ENCODE measurements around the gene GRXCR2.
"Not testable (repeated sequence)": the region's sequence is repeated elsewhere in the genome, so short reads cannot be mapped to it uniquely, and the experiment has no call there.

Gene GRXCR2

DNA sequence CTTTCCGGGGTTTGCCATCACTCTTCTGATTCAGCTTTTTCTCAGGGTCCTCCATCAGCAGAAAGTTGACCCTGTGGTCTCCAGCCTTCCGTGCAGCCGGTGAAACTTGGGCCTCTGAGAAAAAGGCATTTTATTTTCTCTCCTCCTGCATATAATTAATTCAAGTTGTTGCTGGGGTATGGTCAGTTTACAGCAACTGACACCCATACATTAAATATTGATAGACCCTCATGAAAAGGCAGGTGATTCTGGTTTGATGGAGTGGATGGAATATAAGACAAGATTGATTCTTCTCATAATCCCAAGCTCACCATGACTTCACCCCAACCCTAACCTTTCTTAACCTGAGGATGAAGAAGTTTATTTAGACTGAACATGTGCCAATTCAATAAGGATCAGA, at the start of gene GRXCR2:
Gene GRXCR2 (minus strand): TSS at position 101 of the 400 bp plus-strand sequence. CDS start 46 bp downstream, at position 55.
- no peak for DNase-seq

DNA sequence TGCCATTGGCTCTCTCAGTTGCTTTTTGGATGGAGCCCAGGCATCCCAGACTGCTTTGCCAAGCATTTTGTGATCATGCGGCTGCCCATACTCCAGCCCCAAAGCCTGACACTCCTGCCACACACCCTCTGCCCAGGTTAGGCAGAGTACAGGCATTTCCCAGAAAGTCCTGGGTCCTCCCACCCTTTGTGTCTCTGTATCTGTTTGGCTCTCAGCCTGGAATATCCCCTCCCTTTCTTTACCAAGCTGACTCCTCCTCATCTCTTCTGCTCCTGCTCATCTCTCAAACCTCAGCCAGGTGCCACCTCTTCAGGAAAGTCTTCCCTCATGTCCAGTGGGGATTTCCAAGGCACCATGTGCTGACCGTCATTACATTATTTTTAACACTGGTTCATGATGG, 49.2 kb upstream of the GRXCR2 start:
- DNase-seq: no peak

- no peak for DNase-seq
Observed at GRCh38 chr5:145921211-145921610, 48.4 kb upstream of the GRXCR2 start.

DNA sequence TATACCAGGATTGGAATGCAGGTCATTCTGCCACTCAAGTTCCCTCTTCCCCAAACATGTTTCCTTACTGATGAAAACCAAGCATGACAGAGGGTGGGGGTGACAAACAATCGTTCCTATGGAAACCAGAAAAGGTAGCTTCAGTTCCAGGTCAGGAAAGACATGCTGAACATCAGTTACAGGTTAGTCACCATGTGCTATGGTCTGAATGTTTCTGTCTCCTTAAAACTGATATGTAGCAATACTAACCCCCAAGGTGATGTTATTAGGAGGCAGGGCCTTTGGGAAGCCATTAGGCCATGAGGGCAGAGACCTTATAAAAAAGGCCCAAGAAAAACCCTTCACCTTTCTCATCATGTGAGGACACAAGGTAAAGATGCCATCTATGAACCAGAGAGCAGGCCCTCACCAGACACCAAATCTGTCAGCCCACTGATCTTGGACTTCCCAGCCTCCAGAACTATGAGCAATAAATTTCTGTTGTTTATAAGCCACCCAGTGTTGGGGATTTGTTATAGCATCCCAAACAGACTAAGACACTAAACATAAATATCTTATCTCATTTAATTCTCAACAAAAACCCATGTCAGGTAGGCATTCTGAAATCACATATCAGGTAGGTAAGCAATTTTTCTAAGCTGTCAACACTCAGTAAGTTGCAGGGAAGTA, 47.9 kb upstream of the GRXCR2 start:
- DNase-seq: no peak

DNA sequence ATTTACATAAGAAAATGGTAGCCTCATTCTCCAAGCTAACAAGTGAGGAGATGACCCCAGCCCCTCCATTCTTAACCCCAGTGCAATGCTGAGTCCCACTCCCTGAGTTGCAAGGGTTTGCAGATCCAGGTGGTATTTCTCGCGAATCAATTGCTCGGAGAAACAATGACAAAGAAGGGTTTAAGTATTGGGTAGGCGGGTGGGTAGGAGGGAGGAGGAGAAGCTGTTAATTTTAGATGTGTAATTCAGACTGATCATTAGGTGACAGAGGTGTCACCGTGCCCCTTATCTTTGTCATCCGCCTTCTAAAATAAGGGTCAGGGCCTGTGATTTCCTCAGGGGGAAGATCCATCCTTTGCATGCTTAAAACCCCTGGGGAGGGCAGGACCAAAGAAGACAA, 46.6 kb upstream of the GRXCR2 start:
- no peak for DNase-seq

GRCh38 chr5:145918397-145918796, 45.6 kb upstream of the GRXCR2 start:
- DNase-seq: no peak

DNA sequence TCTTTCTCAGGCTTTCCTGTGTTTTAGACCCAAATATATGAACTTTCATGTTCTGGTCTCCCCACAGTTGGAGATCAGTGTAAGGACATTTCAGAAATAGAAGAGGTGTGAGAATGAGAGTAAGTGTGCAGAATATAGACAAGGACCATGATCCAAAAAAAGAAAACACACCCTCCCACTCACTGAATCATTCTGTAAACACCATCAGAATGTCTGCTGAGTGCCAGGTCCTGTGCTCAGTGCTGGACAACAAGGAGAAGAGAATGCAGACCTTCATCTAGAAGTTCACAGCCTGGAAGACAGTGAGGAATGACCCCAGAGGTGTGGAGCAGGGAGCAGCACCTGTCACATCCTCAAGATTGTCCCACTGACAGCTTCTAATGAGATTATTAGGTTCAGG, 44.5 kb upstream of the GRXCR2 start:
- no peak for DNase-seq

DNA sequence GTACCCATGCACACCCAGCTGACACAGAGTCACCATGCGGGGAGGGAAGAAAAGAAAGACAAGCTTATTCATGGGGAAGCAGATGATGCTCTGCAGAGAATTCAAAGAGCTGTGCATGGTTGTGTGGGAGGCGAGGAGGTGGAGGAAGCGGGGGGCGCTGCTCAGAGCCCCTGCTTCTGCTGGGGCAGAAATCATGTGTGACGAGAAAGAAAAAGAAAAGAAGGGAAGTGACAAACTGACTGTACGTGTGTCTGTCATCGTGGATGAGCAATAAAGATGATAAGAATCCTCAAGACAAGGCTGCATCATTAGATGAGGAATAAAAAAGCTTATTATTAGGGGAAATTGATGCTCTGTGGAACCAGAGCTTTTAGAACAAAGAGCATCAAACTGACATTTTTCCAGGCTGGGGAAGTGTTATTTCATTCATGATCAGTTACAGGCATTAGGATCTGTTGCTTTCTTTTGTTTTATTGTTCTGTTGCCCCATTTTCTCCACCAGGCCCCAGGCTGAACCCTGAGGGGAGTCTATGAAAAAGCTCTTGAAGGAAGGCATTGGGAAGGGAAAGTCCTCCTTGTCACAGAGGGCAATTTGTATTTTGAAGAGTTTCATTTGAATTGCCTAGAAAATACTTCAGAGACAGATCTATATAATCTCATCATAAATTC, 43.3 kb upstream of the GRXCR2 start:
- peak in 1 of 56 donors; percentile 4 for DNase-seq

GRCh38 chr5:145913701-145914100, 40.9 kb upstream of the GRXCR2 start:
- no peak for DNase-seq

- no peak for DNase-seq
Observed at GRCh38 chr5:145912594-145912993, 39.8 kb upstream of the GRXCR2 start.

DNA sequence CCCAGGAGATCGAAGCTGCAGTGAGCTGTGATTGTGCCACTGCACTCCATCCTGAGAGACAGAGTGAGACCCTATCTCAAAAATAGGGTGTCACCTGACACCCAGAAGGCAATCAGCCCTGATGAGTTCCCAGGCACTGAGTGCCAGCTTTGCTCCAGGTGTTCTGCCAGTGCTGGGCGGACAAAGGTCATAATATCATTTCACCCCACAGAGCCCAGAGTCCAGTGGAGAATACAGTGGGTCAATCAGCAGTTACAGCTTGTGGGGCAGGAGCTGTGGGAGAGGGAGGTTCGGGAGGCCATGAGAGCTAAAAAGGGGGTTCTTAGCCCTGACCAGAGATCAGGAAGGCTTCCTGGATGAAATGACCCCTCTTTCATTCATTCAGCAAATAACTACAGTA, 39.2 kb upstream of the GRXCR2 start:
- no peak for DNase-seq

- no peak for DNase-seq
Observed at GRCh38 chr5:145911164-145911563, 38.4 kb upstream of the GRXCR2 start.

DNA sequence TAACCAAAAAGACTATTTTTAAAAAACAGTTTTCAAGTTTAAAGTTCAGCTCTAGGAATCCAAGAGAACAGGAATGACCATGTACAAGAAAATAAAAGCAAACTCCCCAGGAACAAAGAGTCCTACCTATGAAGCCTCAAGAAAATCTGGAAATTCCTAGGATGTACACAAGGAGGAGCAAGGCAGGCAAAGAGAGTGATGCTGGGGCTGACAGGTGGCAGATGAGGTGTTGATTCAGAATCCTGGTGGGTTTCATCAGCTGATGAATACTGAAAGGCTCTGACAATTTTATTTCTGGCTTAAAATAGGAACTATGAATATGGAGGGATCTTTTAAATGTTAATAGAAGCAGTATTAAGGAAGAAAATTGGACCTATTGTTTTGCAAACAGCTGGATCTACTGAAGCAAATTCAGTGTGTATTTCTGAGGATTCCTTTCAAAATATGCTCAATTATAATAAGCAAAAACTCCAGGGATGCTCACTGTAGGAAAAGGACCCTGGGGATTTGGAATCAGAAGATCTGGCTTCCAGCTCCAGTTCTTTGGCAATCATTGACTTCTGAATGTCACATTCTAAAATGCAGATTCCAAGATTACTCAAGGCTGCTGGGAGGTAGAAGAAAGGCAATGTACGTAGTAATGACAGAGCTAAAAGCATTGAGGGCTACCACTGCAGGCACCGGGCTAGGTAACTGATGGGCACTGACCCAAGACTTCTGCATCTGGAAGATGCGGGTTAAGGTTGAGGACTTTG, 35.6 kb upstream of the GRXCR2 start:
- no peak for DNase-seq

- DNase-seq: no peak
Observed at GRCh38 chr5:145906401-145906800, 33.6 kb upstream of the GRXCR2 start.

DNA sequence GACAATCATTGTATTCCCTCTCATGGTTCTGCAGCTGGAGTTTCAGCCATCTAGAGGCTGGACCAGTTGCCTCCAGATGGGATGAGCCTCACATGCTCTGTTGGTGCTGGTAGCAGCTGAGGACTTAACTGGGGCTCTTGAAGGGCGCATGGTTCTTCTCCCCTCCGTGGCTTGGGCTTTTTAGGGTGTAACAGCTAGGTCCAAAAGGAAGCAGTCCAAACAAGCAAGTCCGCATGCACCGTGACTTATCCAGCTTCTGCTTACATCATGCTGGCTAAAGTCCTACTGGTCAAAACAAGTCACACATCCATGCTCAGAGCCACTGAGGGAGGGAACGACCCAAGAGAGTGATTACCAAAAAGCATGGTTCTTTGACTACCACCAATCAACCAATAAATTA, 31.9 kb upstream of the GRXCR2 start:
- DNase-seq: no peak

DNA sequence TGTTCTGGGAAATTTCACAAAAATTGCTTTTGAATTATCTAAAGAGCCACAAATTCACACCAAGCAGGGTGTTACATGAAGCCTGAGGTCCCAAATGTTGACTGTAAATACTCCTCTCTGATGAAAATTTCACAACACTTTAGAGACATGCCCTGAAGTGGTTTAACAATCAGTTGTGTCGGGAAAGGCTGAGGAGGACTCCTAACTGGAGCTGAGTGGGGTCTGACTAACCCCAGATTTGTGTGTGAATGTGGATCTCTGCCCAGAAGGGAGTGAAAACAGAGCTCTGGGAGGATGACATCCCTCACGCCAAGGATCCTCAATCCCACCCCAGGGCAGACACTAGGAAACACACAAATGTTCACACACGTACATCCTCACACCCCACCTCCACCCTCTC, 31.1 kb upstream of the GRXCR2 start:
- no peak for DNase-seq

DNA sequence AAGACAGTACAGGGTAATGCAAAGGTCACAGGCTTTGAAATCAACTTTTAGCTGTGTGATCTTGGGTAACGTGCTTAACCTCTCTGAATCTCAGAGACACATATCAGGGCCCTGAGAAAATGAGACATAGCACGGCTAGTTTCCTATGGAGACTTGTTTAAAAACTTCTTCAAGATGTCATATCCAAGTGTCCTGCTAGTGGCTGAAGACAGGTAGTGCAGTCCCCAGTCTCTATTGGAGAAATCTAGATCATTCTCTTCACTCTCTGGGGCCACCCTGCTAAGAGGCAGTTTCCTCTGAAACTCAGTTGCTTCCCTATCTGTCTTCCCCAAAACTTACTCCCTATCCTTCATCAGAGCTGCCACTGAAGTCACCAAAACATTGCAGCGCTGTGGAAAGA, 30.3 kb upstream of the GRXCR2 start:
- DNase-seq: no peak

DNA sequence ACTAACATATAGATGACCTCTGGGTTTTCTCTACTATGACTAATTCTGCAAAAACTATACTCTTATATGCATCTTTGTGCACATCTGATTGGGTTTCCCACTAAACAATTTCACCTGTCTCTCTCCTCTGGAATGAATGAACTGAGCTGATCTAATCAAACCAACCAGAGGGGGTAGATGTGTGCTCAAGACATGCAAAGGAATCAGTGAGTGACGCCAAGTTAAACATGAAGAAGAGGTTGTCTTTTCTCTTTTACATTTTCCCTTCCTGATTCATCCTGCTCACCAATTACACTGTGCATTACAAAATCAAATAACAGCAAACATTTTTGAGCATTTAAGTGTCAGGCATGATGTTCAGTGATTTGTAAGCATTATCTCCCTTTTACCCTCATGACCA, 29.6 kb upstream of the GRXCR2 start:
- DNase-seq: no peak

DNA sequence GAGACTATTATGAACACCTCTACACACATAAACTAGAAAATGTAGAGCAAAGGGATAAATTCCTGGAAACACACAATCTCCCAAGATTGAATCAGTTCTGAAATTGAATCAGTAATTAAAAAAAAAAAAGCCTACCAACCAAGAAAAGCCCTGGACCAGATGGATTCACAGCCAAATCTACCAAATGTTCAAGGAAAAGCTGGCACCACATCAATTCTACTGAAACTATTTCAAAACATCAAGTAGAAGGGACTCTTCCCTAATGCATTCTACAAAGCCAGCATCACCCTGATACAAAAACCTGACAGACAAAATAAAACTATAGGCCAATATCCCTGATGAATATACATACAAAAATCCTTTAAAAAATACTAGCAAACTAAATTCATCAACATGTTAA, 25.4 kb upstream of the GRXCR2 start:
- DNase-seq: no peak

DNA sequence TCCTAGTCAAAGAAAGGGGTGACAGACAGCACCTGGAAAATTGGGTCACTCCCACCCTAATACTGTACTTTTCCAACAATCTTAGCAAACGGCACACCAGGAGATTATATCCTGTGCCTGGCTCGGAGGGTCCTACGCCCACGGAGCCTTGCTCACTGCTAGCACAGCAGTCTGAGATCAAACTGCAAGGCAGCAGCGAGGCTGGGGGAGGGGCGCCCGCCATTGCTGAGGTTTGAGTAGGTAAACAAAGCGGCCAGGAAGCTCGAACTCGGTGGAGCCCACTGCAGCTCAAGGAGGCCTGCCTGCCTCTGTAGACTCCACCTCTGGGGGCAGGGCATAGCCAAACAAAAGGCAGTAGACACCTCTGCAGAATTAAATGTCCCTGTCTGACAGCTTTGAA, 18.6 kb upstream of the GRXCR2 start:
- DNase-seq: not testable (repeated sequence)

DNA sequence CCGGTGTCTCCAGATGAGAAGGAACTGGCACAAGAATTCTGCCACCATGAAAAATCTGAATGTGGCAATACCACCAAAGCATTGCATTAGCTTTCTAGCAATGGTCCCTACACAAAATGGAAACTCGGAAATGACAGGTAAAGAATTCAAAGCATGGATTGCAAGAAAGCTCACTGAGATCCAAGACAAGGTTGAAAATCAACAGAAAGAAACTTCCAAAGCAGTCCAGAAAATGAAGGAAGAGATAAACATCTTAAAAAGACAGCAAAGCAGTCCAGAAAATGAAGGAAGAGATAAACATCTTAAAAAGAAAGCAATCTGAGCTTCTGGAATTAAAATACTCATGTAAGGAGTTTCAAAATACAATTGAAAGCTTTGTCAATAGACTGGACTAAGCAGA, 16.8 kb upstream of the GRXCR2 start:
- DNase-seq: no peak

- DNase-seq: peak in 6 of 56 donors; percentile 1 to 18 (median 5)
Observed at GRCh38 chr5:145887976-145888574, 15.3 kb upstream of the GRXCR2 start.
